DMS 273 (cell line): Measurements from ENCODE around the gene CYS1.
"Not testable (repeated sequence)": the region's sequence is repeated elsewhere in the genome, so short reads cannot be mapped to it uniquely, and the experiment has no call there.

Experiments
- DNase-seq: peaks from one replicate; lab custom pipeline; 2025; ENCODE audit not compliant: unreplicated experiment; lab: John Stamatoyannopoulos, UW

The CYS1 gene

DNA sequence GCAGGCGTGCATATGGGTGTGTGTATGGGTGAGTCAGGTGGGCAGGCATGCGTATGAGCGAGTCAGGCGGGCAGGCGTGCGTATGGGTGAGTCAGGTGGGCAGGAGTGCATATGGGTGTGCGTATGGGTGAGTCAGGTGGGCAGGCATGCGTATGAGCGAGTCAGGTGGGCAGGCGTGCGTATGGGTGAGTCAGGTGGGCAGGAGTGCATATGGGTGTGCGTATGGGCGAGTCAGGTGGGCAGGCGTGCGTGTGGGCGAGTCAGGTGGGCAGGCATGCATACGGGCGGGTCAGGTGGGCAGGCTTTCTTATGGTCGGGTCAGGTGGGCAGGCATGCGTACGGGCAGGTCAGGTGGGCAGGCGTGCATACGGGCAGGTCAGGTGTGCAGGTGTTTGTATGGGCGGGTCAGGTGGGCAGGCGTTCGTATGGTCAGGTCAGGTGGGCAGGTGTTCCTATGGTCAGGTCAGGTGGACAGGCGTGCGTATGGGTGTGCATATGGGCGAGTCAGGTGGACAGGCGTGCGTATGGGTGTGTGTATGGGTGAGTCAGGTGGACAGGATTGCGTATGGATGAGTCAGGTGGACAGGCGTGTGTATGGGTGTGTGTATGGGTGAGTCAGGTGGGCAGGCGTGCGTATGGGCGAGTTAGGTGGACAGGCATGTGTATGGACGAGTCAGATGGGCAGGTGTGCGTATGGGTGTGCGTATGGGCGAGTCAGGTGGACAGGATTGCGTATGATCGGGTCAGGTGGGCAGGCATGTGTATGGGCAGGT is 65.6 kb downstream of the CYS1 start:
- DNase-seq: no peak

DNA sequence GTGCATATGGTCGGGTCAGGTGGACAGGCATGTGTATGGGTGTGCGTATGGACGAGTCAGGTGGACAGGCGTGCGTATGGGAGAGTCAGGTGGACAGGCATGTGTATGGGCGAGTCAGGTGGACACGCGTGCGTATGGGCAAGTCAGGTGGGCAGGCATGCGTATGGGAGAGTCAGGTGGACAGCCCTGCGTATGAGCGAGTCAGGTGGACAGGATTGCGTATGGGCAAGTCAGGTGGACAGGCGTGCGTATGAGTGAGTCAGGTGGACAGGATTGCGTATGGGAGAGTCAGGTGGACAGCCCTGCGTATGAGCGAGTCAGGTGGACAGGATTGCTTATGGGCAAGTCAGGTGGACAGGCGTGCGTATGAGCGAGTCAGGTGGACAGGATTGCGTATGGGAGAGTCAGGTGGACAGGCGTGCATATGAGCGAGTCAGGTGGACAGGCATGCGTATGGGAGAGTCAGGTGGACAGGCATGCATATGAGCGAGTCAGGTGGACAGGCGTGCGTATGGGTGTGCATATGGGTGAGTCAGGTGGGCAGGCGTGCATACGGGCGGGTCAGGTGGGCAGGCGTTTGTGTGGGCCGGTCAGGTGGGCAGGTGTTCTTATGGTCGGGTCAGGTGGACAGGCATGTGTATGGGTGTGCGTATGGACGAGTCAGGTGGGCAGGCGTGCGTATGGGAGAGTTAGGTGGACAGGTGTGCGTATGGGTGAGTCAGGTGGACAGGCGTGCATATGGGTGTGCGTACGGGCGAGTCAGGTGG is 66.4 kb downstream of the CYS1 start:
- not testable (repeated sequence) for DNase-seq

DNA sequence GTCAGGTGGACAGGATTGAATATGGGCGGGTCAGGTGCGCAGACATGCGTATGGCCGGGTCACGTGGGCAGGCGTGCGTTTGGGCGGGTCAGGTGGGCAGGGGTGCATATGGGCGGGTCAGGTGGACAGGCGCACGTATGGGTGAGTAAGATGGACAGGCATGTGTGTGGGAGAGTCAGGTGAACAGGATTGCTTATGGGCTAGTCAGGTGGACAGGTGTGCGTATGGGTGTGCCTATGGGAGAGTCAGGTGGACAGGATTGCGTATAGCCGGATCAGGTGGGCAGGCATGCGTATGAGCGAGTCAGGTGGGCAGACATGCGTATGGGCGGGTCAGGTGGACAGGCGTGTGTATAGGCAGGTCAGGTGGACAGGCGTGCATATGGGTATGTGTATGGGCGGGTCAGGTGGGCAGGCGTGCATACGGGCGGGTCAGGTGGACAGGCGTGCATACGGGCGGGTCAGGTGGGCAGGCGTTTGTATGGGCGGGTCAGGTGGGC is 67.2 kb downstream of the CYS1 start:
- no peak for DNase-seq

DNA sequence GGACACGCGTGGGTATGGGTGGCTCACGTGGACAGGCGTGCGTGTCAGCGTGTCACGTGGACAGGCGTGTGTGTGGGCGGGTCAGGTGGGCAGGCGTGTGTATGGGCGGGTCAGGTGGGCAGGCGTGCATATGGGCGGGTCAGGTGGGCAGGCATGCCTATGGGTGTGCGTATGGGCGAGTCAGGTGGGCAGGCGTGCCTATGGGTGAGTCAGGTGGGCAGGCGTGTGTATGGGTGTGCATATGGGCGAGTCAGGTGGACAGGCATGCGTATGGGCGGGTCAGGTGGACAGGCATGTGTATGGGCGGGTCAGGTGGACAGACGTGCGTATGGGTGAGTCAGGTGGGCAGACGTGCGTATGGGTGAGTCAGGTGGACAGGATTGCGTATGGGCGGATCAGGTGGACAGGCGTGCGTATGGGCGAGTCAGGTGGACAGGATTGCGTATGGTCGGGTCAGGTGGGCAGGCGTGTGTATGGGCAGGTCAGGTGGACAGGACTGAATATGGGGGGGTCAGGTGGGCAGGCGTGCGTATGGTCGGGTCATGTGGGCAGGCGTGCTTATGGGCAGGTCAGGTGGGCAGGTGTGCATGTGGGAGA is 67.7 kb downstream of the CYS1 start:
- DNase-seq: not testable (repeated sequence)

DNA sequence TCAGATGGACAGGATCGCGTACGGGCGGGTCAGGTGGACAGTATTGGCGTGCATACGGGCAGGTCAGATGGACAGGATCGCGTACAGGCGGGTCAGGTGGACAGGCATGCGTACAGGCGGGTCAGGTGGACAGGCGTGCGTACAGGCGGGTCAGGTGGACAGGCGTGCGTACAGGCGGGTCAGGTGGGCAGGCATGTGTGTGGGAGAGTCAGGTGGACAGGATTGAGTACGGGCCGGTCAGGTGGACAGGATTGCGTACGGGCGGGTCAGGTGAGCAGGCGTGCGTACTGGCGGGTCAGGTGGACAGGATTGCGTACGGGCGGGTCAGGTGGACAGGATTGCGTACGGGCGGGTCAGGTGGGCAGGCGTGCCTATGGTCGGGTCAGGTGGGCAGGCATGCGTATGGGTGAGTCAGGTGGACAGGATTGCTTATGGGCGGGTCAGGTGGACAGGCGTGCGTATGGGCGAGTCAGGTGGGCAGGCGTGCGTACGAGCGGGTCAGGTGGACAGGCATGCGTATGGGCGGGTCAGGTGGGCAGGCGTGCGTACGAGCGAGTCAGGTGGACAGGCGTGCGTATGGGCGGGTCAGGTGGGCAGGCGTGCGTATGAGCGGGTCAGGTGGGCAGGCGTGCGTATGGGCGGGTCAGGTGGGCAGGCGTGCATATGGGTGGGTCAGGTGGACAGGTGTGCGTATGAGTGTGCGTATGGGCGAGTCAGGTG is 68.4 kb downstream of the CYS1 start:
- DNase-seq: not testable (repeated sequence)

DNA sequence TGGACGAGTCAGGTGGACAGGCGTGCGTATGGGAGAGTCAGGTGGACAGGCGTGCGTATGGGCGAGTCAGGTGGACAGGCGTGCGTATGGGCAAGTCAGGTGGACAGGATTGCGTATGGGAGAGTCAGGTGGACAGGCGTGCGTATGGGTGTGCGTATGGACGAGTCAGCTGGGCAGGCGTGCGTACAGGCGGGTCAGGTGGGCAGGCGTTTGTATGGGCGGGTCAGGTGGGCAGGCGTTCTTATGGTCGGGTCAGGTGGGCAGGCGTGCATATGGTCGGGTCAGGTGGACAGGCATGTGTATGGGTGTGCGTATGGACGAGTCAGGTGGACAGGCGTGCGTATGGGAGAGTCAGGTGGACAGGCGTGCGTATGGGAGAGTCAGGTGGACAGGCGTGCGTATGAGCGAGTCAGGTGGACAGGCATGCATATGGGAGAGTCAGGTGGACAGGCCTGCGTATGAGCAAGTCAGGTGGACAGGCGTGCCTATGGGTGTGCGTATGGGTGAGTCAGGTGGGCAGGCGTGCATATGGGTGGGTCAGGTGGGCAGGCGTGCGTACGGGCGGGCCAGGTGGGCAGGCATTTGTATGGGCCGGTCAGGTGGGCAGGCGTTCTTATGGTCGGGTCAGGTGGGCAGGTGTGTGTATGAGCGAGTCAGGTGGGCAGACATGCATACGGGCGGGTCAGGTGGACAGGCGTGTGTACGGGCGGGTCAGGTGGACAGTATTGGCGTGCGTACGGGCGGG is 69.2 kb downstream of the CYS1 start:
- DNase-seq: not testable (repeated sequence)

DNA sequence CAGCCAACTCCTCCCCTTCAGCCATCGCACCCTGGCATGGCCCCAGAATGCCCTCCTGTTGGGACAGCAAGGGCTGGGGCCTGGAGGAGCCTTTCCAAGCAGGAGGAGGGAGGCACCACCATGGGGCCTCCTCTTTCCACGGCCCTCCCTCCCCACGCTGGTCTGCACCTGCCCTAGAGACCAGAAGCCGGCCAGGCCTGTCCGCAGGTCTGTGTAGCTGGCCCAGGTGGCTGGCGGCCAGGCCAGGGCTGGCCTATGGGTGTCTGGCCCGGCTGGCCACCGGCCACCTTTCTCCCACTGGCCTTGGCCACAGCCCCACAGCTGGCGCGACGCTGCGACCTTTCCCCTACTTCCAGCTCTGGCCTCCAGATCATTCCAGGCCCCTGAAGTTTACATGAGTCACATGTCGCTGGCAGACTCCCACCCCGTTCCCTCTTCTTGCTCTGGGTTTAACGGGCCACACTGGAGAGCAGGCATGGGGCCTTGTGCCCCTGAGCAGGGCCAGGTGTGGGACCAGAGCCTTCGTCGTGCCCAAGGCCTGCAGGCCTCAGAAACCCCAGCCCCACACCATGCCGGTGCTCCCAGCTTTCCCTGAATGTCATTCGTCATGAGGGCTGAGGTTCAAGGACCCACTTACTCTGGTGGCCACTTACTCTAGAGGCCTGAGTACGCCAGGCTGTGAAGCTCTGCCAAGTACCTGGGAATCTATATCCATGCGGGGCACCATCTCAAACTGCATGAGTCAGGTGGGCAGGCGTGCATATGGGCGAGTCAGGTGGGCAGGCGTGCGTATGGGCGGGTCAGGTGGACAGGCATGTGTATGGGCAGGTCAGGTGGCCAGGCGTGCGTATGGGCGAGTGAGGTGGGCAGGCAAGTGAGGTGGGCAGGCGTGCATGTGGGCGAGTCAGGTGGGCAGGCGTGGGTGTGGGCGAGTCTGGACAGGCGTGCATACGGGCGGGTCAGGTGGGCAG is 70.1 kb downstream of the CYS1 start:
- no peak for DNase-seq

DNA sequence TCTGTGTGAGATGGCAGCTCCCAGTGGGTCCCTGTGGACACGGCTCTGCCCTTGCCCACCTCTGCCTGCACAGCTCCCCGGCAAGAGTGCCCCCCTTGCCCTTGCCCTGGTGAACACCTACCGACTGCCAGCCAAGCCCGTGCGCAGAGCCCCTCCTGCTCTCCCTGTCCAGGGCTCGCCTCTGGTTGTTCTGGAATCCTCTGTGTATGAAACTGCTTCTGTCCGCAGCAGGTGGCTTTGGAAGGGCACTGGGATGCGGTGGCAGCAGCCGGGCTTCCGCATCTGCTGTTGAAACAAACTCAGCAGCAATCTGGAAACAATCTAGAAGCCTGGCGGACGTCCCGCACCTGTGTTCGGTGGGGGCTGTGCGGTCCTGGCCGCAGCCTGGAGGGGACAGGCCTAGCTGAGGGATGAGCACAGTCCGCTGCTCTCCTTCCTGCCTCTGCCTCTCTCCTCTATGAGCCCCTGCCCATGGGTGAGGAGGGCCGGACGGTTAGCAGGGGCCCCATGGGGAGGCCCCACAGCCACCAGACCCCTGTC is 70.9 kb downstream of the CYS1 start:
- DNase-seq: no peak

DNA sequence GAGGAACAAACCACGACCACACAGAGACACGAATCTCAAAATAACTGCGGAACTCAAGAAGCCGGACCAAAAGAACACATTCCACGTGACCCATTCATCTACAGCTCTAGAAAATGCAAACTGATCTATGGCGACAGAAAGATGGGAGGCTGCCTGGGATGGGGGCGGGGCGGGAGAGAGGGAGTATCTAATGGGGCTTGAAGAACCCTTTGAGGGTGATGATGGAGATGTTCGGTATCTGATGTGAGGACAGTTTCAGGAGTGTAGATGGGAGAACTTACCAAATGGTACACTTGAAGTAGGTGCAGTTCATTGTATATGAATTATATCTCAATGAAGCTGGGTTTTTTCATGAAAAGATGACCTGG is 71.4 kb downstream of the CYS1 start:
- DNase-seq: no peak

DNA sequence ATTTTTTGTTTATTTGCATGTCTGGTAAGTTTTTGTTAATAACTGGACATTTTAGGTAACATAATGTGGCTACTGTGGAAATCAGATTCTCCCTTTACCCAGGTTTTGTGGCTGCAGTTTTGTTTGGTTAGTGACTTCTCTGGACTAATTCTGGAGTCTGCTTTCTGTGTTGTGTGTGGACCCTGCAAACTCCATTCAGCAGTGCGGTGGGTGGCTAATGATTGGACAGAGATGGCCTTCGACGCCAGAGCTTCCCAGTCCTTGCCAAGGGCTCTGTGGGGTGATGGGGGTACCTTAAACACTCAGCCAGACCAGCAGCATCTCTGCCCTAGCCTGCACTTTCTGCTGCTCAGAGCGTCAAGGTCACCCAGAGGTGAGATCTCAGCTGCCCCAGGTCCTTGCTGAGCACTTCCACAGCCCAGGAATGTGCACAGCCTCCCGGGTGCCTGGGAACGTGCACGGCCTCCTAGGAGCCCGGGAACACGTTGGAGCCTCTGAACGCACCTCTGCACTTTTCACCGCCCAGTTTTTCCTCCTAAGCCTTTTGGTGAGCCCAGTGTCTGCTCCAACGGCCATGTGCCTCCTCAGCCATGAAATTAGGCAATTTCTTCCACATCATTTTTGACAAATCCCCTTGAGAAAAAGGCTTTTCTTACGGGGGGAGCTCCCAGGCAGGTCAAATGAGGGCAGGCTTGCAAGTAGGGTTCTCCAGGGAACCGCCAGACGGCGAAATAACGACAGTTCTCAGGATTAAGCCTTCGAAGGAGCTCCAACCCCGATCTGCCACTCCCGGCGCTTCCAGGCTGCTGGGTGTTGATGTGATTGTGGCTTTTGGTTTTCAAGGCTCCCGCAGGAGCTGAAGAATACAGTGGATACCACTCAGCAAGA is 72.0 kb downstream of the CYS1 start:
- no peak for DNase-seq

DNA sequence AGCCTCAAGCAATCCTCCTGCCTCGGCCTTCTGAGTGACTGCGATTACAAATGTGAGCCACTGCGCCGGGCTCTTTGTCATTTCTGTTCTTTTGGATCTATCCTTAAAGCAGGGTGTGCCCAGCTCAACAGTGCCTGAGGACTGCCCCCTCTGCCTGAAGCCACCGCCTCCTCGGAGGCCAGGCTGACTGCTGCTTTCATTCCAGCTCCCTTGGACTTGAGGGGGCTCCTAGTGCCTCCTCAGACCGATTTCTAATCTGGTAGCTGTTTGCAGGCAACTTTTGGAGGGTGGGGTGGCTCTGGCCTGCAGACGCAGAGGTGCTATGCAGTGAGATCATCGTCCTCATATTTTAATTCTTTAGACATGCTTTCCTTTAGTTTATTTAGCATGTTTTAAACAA is 72.8 kb downstream of the CYS1 start:
- DNase-seq: no peak
